Measurements from ENCODE around the gene SNRNP200.

Gene SNRNP200

DNA sequence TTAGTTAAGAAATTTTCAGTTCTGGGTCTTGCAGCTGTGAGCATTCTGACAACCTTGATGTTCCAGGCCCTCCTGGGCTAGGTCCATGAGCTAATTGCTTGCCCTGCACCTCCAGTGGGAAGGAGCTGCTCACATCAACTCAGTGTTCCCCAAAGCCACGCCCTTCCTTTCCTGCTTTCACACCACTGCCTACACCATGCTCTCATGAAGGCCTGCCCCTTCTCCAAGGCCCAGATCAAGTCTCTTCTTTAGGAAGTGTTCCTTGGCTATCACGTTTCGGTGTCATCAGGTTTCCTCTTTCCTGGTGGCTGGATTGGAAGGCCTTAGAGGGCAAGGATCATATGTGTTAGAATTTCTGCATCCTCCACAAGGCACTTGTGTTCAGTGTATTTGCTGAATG, 58.3 kb downstream of the SNRNP200 start:
- no peak for DNase-seq

DNA sequence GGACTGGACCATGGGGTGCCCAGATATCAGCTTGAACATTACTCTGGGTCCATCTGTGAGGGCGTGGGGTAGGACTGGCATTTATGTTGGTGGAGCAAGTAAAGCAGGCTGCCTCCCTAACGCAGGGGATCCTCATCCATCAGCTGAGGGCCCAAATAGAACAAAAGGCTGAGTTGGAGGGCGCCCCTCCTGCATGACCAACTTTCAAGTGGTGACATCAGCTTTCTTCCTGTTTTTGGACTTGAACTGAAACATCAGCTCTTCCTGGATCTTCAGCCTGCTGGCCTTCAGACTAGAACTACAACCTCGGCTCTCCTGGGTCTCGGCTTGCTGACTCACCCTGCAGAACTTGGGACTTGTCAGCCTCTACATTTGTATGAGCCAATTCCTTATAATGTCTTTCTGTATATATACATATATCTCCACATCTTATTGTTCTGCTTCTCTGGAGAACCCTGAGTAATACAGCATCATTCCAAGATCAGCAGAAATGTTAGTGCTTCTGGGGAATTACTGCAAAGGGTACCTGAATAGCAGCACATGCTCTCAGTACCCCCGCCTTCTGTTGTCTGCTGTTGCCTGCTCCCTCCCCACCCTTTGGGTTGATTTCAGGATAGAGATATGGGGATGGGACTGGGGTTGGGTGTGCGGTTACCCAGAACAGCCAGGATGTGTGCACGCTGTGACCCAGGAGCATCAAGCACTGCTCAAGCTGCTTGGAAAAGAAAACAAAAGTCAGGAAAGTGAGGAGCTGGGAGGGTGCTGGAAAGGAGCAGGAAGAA, 59.5 kb downstream of the SNRNP200 start:
- no peak for DNase-seq

DNA sequence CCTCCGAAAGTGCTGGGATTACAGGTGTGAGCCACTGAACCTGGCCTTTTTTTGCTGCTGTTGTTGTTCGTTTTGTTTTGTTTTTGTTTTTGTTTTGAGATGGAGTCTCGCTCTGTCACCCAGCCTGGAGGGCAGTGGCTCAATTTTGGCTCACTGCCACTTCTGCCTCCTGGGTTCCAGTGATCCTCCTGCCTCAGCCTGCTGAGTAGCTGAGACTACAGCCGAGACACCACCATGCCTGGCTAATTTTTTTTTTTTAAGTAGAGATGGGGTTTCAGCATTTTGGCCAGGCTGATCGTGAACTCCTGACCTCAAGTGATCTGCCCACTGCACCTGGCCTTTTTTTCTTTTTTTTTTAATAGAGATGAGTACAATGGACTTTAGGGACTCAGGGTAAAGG, 61.5 kb downstream of the SNRNP200 start:
- DNase-seq, result no peak

DNA sequence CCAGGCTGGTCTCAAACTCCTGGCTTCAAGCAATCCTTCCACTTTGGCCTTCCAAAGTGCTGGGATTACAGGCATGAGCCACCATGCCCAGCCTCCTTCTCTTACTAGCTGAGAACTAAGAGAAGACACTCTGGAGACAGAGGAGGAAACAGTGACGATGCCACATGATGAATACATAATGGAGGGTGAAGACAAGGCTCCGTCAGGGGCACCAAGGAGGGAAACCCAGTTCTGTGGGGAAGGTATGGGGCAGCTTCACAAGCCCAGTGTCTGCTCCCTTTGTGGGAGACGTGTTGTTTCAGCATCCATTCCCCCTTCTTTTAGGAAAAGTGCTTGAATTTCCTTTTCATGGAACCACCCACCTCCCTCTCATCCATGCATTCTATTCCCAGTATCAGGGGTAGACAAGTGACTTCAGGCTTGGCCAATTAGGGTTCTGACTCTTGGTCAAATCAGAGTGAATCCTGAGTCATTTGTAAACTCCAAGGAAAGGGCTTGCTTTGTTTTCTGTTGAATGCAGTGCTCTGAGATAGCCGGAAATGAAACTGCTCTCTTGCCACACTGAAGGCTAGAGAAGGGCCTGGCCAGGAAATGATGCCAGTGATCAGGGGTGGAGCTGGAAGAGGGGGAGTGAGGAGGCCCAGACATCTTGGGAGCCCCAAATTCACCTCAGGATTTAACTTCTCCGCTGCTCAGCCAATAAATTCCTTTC, 63.3 kb downstream of the SNRNP200 start:
- DNase-seq, result no peak

DNA sequence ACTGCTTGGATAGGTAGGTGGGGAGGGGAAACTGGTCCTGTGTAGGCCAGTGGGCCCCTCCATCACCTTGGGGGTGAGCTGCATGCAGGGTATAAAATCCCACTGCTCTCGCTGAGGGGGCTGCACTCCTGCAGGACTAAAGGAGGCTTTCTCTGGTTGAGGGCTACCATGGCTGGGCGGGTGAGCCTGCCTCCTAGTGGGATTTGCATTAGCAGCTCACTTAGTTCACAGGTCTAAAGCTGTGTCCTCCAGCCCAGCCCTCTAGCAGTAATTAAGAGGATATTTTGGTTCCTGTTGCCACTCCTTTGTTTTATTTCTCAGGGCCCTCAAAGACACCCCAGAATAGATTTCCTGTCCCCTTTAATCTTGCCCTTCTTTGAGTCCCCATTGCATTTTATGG, 64.1 kb downstream of the SNRNP200 start:
- DNase-seq, result no peak

DNA sequence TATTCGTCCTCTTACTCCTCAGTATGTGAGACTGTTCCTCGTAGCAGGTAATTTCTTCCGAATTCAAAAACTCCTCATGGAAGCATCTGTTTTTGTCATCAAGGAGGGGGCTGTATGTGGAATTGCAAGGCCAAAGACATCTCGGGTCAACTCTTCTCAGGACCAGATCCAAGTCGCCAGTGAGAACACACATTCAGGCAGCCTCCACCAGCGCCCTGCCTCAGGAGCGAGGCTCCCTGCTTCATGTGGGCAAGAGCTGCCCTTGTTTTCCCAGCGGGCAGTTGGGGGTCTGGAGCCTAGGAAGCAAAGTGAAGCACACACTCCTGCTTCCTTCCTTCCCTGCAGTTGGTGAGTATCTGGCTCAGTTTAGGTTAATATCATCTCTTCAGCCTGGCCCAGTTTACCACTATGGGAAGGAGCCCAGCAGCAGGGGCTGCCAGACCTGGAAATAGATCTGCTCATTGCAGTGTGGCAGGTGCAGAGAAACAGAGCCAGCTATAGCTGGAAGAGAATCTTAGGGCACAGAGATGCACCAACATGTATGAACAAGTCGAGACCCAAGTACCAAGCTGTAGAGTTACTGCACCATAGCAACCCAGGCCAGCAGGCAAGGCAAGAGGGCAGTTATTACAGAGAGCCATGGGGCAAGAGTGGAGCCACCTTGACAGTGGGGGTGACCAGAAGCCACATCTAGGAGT, 64.9 kb downstream of the SNRNP200 start:
- no peak for DNase-seq

DNA sequence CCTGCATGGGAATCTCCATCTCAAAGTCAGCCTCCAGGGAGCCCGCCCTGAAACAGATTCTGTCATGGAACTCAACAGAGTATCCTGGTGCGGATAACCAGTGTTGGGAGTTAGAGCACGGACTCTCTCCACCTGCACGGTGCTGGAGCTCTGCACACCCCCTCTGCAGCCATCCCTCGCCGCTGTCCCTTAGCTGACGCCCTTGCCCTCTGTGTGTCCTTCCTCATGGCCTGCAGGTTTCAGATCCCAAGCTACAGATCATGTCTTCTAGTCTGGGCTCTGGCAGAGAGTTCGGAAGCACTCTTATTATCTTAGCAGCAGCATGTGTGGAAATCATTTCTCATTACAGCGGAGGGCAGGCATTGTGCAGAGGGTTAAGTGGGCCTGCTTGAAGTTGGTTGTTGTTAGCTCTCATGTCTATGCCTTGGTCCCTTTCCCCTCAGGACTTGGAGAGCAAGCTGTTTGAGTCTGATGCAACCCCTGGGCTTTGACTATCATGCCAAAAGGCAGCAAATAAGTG, 65.5 kb downstream of the SNRNP200 start:
- DNase-seq, result no peak

DNA sequence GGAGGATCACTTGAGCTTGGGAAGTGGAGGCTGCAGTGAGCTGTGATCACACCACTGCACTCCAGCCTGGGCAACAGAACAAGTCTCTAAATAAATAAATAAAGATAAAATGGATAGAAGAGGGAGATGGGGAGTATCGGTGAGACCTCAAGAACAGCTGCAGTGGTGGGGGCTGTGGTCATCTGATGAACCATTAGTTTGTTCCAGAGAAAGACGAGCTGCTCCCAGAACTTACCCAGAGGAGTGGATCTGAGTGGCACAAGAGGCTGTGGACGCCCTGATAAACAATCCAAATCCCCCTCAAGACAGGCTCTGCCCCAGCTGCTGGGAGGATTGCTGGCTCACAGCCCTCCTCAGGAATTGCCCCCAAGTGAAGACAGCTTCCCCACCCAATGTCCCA, 66.3 kb downstream of the SNRNP200 start:
- no peak for DNase-seq

DNA sequence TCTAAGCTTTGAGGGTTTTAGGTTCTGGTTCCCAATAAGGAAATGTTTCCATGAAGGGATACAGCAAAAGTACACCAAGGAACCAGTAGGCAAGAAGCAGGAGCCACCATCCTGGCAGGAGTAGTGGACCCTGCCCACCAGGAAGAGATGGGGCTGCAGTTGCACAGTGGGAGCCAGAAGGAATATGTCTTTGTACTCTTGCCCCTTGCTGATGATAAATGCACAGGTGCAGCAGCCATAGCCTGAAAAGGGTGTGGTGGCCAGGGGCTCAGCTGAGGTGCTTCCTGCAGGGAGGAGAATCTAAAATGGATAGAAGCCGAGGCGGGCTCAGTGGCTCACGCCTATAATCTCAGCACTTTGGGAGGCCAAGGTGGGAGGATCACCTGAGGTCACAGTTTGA, 67.1 kb downstream of the SNRNP200 start:
- DNase-seq, result no peak

DNA sequence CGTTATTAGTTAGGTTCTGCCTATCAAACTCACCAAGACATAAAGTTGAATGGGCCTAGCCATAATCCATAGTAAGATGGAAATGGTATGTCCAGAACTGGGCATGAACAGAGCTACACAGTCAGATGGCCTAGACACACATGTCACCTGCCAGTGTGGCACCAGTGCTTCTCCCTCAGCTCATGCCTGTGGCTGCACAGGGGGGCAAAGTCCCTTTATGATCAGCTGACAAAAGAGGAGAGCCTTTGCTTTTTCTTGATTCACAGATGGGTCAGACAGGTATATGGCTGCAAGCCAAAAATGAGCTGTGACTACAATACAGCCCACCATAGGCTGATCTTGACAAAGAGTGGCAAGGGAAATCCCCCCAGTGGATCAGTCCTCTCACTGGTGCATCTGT, 68.5 kb downstream of the SNRNP200 start:
- DNase-seq, result no peak

DNA sequence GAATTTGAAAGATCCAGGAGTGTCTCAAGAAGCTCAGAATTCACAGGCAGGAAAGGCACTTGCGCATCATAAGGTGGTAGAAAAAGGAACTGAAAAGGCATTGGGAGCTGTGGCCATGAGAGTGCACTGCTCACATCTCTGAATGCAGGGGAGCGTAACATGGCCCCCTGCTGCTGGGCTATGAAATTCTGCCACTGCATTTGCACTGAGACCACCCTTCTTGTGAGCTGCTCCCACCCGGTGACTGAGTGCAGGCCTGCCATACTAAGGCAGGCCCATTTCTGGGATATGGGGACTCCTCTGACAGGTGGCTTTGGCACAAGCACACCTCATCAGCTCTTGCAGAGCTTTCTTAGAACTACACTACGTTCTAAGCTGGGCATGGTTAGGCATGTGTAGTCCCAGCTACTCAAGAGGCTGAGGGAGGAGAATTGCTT, 71.4 kb downstream of the SNRNP200 start:
- DNase-seq, result no peak

DNA sequence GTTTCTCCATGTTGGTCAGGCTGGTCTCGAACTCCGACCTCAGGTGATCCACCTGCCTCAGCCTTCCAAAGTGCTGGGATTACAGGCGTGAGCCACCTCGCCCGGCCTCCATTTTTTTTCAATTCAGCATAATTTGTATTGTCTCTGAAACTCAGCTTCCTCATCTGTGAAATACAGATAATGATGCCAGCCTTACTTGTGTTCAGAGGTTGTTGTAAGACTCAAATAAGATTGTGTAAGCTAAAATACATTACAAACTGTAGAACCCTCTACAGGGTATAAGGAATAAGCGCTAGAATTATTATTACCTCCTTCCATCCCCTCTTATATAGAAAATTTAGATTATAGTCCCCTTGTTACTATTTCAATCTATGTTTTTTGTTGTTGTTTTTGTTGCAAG, 71.9 kb downstream of the SNRNP200 start:
- no peak for DNase-seq

DNA sequence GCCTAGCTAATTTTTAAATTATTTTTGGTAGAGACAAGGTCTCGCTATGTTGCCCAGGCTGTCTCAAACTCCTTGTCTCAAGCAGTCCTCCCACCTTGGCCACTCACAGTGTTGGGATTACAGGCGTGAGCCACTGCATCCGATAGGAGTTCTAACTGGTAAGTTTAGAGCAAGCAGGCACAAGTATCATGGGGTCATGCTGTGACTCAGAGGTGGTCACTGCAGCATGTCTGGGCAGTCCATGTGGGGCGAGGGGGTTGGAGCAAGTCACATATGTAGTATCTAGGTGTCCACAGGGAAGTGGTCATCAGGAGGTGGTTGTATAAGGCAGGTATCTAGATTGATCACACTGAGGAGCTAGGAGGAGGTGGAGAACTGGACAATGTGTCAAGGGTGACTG, 74.0 kb downstream of the SNRNP200 start:
- DNase-seq, result no peak

DNA sequence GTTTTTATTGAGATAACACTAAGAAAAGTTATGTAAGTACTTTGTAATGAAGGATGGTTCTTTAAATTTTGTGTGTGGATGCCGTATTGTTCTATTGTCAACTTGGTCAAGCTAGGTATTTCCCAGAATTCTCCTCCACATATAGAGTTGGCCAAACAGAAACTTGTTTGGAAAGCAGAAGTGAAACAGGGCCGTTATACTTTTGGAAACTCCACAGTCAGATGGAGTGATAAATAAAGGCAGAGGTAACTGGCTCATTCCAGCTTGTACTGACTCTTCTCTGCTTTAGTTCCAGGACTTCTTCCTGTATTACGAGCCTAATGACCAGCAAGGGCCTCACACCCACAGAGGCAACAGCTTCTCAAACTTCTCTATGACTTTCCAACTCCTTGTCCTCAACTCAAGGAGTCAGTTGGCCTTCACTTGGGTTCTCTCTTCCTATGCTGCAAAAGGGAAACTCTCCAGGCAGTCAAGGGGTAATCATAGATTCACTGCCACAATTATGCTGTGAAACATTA, 80.3 kb downstream of the SNRNP200 start:
- DNase-seq, result no peak

Data from NCI-H1092 treated with DMSO at 0.1 percent for 48 hours (cell line).